Panc1 (cell line): ENCODE results near the gene RIPK1. TPM values are rescaled to one million over a fixed set of nuclear protein-coding genes. Genes with fewer than 3 reads are reported as not detected.

Experiments used
- ATAC-seq: fragments of 200-7000 bp; cut with Tn5 transposase; 2 replicates; pipeline ENCODE4 v1.9.1; 2020; ENCODE audit warnings: mild to moderate bottlenecking, moderate library complexity
- BruUV-seq: library from RNA; stranded (reverse); fragments of 400-500 nt; replicated peaks from 2 replicates; lab custom pipeline; 2021; lab: Mats Ljungman, UMichigan
- CTCF ChIA-PET: fragments of 300-600 bp; sonication (Branson Sonifier 250); formaldehyde crosslinking; loops from one replicate; lab custom pipeline; 2022; ENCODE audit warnings: antibody characterized with exemption; lab: Charles Lee
- POLR2A ChIA-PET: fragments of 300-600 bp; sonication (Branson Sonifier 250); formaldehyde crosslinking; loops from one replicate; lab custom pipeline; 2022; ENCODE audit warnings: antibody characterized with exemption; lab: Charles Lee
- DNase-seq: peaks from one replicate; pipeline ENCODE4 v3.0.0-alpha.2; 2010; ENCODE audit warnings: low read depth, low spot score
- H3K27ac ChIP-seq: 2 replicates; pipeline ENCODE4 v1.5.1; 2011; ENCODE audit warnings: mild to moderate bottlenecking, low read length, inconsistent platforms
- H3K27me3 ChIP-seq: fragments of 200-500 bp; sonication (Bioruptor generic); 2 replicates; pipeline ENCODE4 v1.6.0; 2014; ENCODE audit warnings: low read length, inconsistent platforms; ENCODE audit not compliant: control insufficient read depth, insufficient read depth
- H3K36me3 ChIP-seq: fragments of 200-500 bp; sonication (Bioruptor generic); 2 replicates; pipeline ENCODE4 v1.5.1; 2014; ENCODE audit warnings: inconsistent platforms, mild to moderate bottlenecking, low read length, moderate library complexity; ENCODE audit not compliant: control insufficient read depth, insufficient read depth
- H3K4me1 ChIP-seq: 2 replicates; pipeline ENCODE4 v1.5.1; 2011; ENCODE audit warnings: inconsistent platforms, mild to moderate bottlenecking, low read length, moderate library complexity; ENCODE audit not compliant: control insufficient read depth, insufficient read depth
- H3K4me3 ChIP-seq, 2 experiments: 2 replicates each; pipeline ENCODE4 v1.5.1; 2011 to 2012; ENCODE audit warnings: low read depth in 2 of 2, low read length in 2 of 2, mild to moderate bottlenecking in 2 of 2, inconsistent platforms in 1 of 2, moderate library complexity in 1 of 2
- H3K9me3 ChIP-seq: fragments of 200-500 bp; sonication (Bioruptor generic); 2 replicates; pipeline ENCODE4 v1.5.1; 2014; ENCODE audit warnings: low read depth, mild to moderate bottlenecking, inconsistent platforms, low read length, moderate library complexity; ENCODE audit not compliant: control insufficient read depth, insufficient read depth
- CTCF ChIP-seq: fragments of 450-650 bp; IDR thresholded peaks from 2 replicates; pipeline ENCODE4 v1.5.1; 2017; ENCODE audit warnings: mild to moderate bottlenecking
- POLR2AphosphoS5 ChIP-seq: IDR thresholded peaks from 2 replicates; pipeline ENCODE4 v1.6.1; 2012; ENCODE audit warnings: mild to moderate bottlenecking, low read depth, low read length, moderate library complexity
- REST ChIP-seq, 2 experiments: IDR thresholded peaks; 2 replicates each; pipeline ENCODE4 v1.6.1; 2011 to 2012; ENCODE audit warnings: low read depth in 2 of 2, control low read depth in 1 of 2, low read length in 1 of 2, mild to moderate bottlenecking in 1 of 2, moderate library complexity in 1 of 2; ENCODE audit not compliant: insufficient read depth in 1 of 2
- SIN3A ChIP-seq: IDR thresholded peaks from 2 replicates; pipeline ENCODE4 v1.6.1; 2012; ENCODE audit warnings: low read depth, mild to moderate bottlenecking, low read length, moderate library complexity, borderline replicate concordance; ENCODE audit not compliant: insufficient read depth
- TCF7L2 ChIP-seq: IDR thresholded peaks from 2 replicates; pipeline ENCODE4 v1.6.1; 2011; ENCODE audit warnings: mild to moderate bottlenecking, low read depth, low read length, inconsistent platforms
- in situ Hi-C: cut with HindIII; loops from 2 replicates; pipeline ENCODE4 v1.10.0; 2016; ENCODE audit warnings: low sequenced_read_pairs, low pct_unique_long_range_greater_than_20kb
- intact Hi-C: fragments of 100-400 bp; cut with micrococcal nuclease; formaldehyde crosslinking; loops from one replicate; pipeline ENCODE4 v1.10.0; 2022; ENCODE audit not compliant: unreplicated experiment
- total RNA-seq: library from RNA; stranded (reverse); gene quantifications from one replicate; pipeline ENCODE4 v1.2.1, GENCODE V29; 2021; ENCODE audit not compliant: unreplicated experiment

RIPK1 gene
- total RNA-seq, 1 experiment from 2014 or later = 31.6 TPM

- Histone ChIP-seq H3K36me3 (peaks cover 18% of the 10 kb centered on the region), H3K27ac (no peak overlapping the region), H3K4me3 (no peak overlapping the region), H3K27me3 (no peaks in the 10 kb centered on the region), H3K9me3 (no peaks in the 10 kb centered on the region), H3K4me1 (peaks cover 4% of the 10 kb centered on the region; the same call in 1 of the 2 replicates)
- ATAC-seq (no peak), DNase-seq (no peak)
- intact Hi-C loops (no loop called here), in situ Hi-C loops (no loop called here)
- no peak for TF ChIP-seq TCF7L2
- TF ChIP-seq POLR2AphosphoS5 = no peak
- no peak for TF ChIP-seq SIN3A
- TF ChIP-seq REST (IDR thresholded peaks at IDR 0.05; ENCODE audit: insufficient read depth in 1 of 2, low read depth in 2 of 2, low read length in 1 of 2) = no peak
- ChIA-PET POLR2A (no interaction called here), CTCF (no interaction called here)
- no TSS peak for BruUV-seq
These were observed 46.1 kb downstream of the RIPK1 start for GRCh38 chr6:3114377-3114776.

- no peak for TF ChIP-seq TCF7L2
- TF ChIP-seq CTCF = no peak
- no peak for TF ChIP-seq SIN3A
- peak overlapping the region; percentile 72 to 96 for H3K4me3 ChIP-seq
- H3K27me3 ChIP-seq = no peaks in the 10 kb centered on the region
- no peaks in the 10 kb centered on the region for H3K9me3 ChIP-seq
- ATAC-seq (peak; percentile 16), DNase-seq (peak; percentile 52)
- CTCF ChIA-PET = no interaction called here
- TSS peak; percentile 93 for BruUV-seq
- POLR2A ChIA-PET = no interaction called here
- H3K4me1 ChIP-seq = peaks cover 4% of the 10 kb centered on the region; the same call in 1 of the 2 replicates
- peak overlapping the region; percentile 88 for H3K27ac ChIP-seq
- intact Hi-C loops (no loop called here), in situ Hi-C loops (no loop called here)
- peaks cover 4% of the 10 kb centered on the region; the same call in 1 of the 2 replicates for H3K36me3 ChIP-seq
These were observed 49.6 kb downstream of the RIPK1 start for GRCh38 chr6:3117912-3118352.

GRCh38 chr6:3118353-3119039, 50.2 kb downstream of the RIPK1 start, which contains the start of gene BPHL:
Gene BPHL, plus strand, starts transcription at chr6:3118711. Its CDS starts 30 bp downstream, at chr6:3118741.
- Histone ChIP-seq H3K4me3 (peak within 1 kb of the TSS; percentile 72 to 96), H3K27ac (peak within 1 kb of the TSS; percentile 88), H3K27me3 (no peaks in the 10 kb centered on the region), H3K36me3 (peaks cover 4% of the 10 kb centered on the region; the same call in 1 of the 2 replicates), H3K4me1 (peaks cover 4% of the 10 kb centered on the region; the same call in 1 of the 2 replicates), H3K9me3 (no peaks in the 10 kb centered on the region)
- ChIA-PET POLR2A (no interaction called here), CTCF (no interaction called here)
- peak; percentile 56 for DNase-seq
- TF ChIP-seq POLR2AphosphoS5 (peak; percentile 85), REST (IDR thresholded peaks at IDR 0.05; ENCODE audit: insufficient read depth in 1 of 2, low read depth in 2 of 2, low read length in 1 of 2) (no peak), SIN3A (peak; percentile 33; the same call in 1 of the 2 replicates)
- no TSS peak for BruUV-seq
- intact Hi-C loops = no loop called here
- in situ Hi-C loops = no loop called here
- peak; percentile 97 for ATAC-seq
